SKM-1 (cell line): ENCODE results near the gene NCAPG2.

Source experiments
- DNase-seq: peaks from one replicate; lab custom pipeline; 2025; ENCODE audit not compliant: unreplicated experiment; lab: John Stamatoyannopoulos, UW

The NCAPG2 gene

GRCh38 chr7:158735935-158736334 lies 31.3 kb upstream of the NCAPG2 start:
- DNase-seq = no peak

- no peak for DNase-seq
Measured at GRCh38 chr7:158734861-158735260, 30.3 kb upstream of the NCAPG2 start.

GRCh38 chr7:158733775-158734494 lies 29.3 kb upstream of the NCAPG2 start:
- no peak for DNase-seq

DNA sequence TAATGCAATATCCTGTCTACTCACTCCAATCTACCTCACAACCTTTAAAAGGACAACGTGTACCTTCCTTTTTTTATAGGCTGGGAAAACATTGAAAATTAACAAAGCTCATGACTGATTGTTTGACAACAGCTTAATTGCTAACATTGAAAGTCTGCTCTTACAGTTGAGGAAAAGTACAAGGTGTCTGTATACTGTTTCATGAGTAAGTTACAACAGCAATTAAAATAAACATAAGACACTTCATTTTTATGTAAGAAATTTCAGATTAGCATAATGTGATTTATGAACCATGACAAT lies 28.6 kb upstream of the NCAPG2 start:
- no peak for DNase-seq

DNA sequence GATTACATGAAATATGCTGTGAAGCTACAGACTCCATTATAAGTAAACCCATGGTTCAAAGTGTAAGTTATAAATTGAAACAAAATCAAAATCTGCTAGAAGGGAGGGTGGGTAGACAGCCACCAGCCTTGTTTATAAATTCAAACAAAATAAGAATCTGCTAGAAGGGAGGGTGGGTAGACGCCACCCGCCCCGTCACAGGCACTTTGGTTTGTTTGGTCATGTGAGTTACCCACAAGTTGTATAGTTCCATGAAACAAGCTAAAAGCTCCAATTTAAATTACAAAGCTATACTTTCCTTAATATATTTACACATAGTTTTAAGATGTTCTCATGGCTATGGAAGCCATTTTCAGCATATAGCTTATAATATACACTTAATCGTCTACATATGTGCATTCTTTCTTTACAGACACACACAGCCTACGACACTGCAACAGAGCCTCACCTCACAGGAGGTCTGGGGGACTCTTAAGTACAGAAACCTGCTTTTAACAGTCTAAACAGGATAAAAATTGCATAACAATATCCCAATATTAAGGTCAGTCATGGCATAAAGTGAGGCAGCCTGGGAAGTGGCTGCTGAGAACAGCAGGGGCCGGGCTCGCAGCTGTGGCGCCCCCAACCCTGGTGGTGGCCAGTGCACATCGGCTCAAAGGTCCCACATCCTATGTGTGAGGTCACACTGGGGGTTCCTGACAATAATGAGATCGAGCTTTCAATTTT lies 28.1 kb upstream of the NCAPG2 start:
- no peak for DNase-seq

- no peak for DNase-seq
Measured at GRCh38 chr7:158731761-158732160, 27.2 kb upstream of the NCAPG2 start.

DNA sequence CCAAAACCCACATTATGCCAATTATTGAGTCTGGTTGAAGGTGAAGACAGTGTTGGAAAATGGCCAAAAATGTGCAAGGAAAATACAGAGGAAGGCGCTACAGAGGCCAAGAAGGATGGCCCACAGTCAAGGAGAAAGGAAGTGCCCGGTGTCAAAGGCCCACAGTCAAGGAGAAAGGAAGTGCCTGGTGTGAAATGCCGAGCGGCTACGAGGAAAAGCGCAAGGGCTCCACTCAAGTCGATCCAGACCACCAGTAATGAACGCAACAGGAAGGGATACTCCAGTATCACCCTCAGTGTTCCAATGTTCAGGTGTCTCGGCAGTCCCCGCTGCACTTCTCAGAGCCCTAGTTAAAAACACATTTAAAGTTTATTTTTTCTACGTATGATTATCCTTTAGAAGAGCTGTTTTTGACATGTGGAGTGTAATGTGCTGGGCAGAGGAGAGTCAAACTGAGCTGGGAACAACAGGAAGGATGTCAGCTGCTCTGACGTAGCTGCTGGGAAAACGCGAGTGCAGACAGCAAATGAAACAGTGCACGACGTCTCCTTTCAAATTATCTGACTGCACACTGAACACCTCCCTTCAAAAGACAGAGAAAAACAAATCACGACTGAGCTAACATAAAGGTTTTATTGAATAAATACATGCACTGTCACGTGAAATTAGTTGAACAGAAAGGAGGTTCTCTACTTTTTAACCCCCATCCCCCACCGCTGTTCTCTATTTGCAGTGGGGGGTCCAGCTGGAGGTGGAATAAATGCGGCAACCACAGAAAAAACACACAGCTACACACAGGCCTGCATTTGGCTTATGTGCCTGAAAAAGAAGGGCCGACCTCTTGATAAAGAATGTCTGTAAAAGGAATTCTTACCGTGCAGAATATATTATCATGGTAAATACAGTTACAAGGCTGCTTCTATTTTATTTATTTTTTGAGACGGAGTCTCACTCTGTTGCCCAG lies 26.1 kb upstream of the NCAPG2 start:
- no peak for DNase-seq

- no peak for DNase-seq
Measured at GRCh38 chr7:158729646-158730382, 25.2 kb upstream of the NCAPG2 start.

GRCh38 chr7:158728911-158729645 lies 24.5 kb upstream of the NCAPG2 start:
- no peak for DNase-seq

DNA sequence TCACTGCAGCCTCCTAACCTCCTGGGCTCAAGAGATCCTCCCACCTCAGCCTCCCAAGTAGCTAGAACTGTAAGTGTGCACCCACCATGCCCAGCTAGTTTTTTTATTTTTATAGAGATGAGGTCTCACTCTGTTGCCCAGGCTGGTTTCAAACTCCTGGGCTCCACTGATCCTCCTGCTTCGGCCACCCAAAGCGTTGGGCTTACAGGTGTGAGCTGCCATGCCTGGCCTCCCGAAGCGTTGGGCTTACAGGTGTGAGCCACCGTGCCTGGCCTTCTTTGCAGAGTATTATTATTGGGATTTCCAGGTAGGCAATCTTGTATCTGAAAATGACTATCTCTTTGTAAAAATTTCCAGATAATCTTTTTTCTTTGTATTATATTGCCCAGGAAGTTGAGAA lies 23.1 kb upstream of the NCAPG2 start:
- DNase-seq = no peak

DNA sequence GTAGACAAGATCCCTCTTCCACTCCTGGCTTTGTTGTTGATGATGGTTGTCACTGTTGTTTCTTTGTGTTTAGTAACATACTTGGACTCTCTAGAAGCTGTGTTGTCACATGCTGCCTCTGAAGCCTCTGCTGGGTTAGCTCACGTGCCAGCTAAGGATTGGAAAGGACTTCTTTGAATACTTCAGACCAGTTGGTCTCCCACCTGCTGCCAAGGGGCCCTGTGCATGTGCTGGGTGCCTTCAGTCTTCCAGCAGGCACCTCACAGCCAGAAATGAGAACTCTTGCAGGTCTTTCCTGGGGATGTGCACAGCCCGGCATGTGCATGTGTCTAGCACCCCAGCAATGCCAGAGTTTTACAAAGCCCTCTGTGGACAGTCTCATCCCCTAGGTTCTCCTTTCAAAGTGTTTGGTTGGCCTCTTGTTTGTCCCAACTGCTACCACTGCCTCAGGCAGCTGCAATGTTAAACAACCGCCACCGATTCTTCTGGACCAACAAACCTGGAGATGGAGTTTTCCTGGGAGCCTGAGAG lies 21.7 kb upstream of the NCAPG2 start:
- DNase-seq = no peak

GRCh38 chr7:158725506-158725800 lies 20.8 kb upstream of the NCAPG2 start:
- DNase-seq = no peak

DNA sequence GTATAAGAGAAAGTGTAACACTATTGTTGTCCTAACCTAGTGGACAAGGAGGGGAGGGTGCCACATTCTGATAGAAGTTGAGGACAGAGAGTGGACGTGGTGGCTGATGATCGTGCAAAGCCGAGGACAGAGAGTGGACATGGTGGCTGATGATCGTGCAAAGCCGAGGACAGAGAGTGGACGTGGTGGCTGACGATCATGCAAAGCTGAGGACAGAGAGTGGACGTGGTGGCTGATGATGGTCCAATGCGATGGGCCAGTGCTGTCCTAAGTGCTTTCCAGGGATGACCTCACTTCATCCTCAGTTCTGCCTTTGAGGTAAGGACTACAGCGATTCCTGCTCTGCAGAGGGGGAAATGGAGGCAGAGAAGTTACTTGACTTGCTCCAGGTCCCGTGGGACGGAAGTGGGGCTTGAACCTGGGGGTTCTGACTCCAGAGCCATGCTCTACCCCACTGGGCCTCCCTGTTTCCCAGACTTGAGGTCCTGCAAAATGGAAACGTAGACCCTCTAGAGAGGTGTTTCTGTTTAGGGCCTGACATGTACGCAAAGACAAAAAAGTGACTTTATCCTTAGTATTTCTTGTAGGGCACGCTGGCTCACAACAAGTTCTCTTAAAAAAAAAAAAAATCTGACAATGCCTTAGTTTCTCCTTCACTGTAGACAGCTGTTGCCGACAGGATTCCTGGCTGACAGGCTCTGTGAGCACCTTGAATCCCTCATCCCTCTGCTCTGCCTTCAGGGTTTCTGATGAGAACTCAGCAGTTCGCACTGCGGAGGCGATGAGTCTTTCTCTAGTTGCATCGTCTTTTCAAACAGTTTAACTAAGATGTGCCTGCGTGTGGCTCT lies 20.3 kb upstream of the NCAPG2 start:
- no peak for DNase-seq

DNA sequence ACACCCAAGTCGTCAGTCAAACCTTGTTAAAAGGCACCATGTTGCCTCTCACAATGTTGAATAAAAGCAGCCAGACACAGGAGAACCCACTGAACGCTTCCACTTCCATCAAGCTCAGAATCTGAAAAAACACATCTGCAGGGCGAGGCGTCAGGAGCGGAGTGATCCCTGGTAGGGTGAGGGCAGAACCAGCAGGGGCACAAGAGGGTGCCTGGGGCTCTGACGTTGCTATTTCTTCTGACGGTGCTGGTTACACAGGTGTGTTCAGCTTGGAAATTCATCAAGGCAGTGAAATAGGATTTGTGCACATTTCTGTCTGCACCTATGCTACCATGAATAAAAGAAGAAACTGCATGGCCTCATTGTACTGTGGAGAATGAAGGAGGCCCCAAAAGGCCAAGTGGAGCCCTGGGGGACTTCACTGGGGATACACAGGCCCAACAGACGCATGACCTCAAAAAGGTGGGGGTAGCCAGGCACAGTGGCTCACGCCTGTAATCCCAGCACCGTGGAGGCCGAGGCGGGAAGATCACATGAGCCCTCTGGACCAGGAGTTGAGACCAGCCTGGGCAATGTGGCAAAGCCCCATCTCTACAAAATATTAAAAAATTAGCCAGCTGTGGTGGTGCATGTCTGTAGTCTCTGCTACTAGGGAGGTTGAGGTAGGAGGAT lies 19.2 kb upstream of the NCAPG2 start:
- DNase-seq = no peak

GRCh38 chr7:158723266-158723665 lies 18.7 kb upstream of the NCAPG2 start:
- no peak for DNase-seq

DNA sequence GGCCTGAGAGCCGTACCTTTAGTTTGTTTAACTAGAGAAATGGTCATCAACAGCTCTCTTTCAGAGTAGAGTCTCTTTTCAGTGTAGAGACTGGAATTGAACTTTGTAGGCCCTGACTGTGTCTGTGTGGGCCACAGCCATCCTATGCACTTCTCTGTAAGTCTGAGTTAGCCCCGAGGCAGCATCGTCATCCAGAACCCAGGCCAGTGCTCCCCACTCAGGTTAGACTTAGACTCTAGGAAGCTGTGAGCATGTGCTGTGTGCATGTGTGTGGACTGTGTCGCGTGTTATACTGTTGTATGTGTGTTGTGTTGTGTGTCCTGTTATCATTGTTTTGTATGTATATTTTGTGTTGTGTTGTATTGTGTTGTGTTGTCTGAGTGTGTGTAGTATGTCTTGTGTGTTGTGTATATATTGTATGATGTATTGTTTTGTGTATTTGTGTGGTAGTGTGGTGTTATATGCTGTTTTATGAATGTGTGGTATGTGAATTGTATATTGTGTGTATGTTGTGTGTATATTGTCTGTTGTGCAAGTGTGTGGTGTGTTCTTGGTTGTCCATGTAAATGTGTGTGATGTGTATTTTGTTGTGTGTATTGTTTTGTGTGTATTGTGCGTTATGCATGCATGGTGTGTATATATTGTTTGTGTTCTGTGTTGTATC lies 18.1 kb upstream of the NCAPG2 start:
- DNase-seq = no peak

- DNase-seq = no peak
Measured at GRCh38 chr7:158720112-158720511, 15.5 kb upstream of the NCAPG2 start.

DNA sequence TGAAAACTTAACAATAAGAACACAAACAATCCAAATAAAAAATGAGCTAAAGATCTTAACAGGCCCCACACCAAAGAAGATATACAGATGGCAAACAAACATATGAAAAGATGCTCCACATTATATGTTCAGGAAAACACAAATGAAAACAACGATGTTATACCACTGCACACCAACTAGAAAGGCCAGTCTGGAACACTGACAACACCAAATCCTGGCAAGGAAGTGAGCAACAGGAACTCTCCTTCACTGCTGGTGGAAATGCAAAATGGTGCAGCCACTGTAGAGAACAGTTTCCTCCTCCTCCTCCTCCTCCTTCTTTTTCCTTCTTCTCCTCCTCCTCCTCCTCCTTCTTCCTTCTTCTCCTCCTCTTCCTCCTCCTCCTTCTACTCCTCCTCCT lies 12.2 kb upstream of the NCAPG2 start:
- DNase-seq = no peak
